Measurements from ENCODE around the gene PLEKHG2. TPM values are rescaled to one million over a fixed set of nuclear protein-coding genes. Genes with fewer than 3 reads are reported as not detected.
A peak's percentile ranks its signal among the peaks of the same experiment; 100 is the strongest.
"Not testable (repeated sequence)": the region's sequence is repeated elsewhere in the genome, so short reads cannot be mapped to it uniquely, and the experiment has no call there.

Gene PLEKHG2
- total RNA-seq = 10 to 100 TPM; 65.7 to 65.9 TPM

- peaks cover 2% of the 10 kb centered on the region for H3K27me3 Mint-ChIP-seq
- POLR2A ChIA-PET = interaction anchor here (1.0 to 2.4 kb wide), 9 partner anchors 11 to 287 kb away, joined by 3 to 69 read pairs (median 13); partner anchors contain the start of genes MED29, PAF1, PAK4 and RPS16
- peak; percentile 98 for DNase-seq
- H3K4me3 Mint-ChIP-seq = peak within 1 kb of the TSS; percentile 97
- no peaks in the 10 kb centered on the region for H3K9me3 Mint-ChIP-seq
- H3K36me3 Mint-ChIP-seq = peaks cover 26% of the 10 kb centered on the region
- H3K27ac Mint-ChIP-seq = peak within 1 kb of the TSS; percentile 98
- peak; percentile 69 for ATAC-seq (ENCODE audit: low read depth)
- H3K4me1 Mint-ChIP-seq = peaks cover 37% of the 10 kb centered on the region
These were observed at the start of gene PLEKHG2 for GRCh38 chr19:39412100-39412866. Gene PLEKHG2, plus strand, starts transcription at chr19:39412669. Its CDS starts 1,418 bp downstream, at chr19:39414087.

GRCh38 chr19:39362682-39363657, 49.5 kb upstream of the PLEKHG2 start:
- DNase-seq (no peak), ATAC-seq (ENCODE audit: low read depth) (no peak)
- no peaks in the 10 kb centered on the region for H3K27me3 Mint-ChIP-seq
- H3K36me3 Mint-ChIP-seq = peaks cover 11% of the 10 kb centered on the region
- no peak overlapping the region for H3K4me3 Mint-ChIP-seq
- H3K27ac Mint-ChIP-seq = no peak overlapping the region
- H3K4me1 Mint-ChIP-seq = peaks cover 2% of the 10 kb centered on the region
- no peaks in the 10 kb centered on the region for H3K9me3 Mint-ChIP-seq
- POLR2A ChIA-PET = interaction anchor here (1.2 kb wide), 1 partner anchor 27 kb away, joined by 3 read pairs; the partner anchor contains the start of gene GMFG

DNA sequence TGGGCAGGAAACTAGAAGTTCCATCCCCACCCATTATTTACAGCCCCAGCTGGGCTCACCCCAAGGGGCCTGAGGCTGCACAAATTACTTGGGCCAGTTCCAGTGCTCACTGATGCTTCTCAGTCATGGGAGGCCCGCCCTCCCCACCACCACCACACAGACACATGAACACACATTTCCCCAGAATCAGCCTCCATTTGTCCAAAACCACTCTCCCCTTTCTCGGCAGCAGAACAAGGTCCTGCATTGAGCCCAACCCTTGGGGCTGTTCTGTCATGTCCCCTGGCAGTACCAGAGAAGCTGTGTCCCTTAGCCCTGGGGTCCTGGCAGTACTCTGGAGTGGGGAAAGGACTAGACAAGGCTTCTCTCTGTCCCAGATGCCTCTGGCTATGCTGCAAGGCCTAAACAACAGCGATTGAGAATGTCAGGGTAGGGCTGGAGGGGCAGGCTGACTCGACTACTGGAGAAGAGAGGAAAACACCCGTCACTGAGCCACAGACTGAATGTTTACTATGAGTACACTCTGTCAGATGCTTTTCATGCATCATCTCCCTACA, 48.5 kb upstream of the PLEKHG2 start:
- DNase-seq = no peak
- Mint-ChIP-seq H3K36me3 (peaks cover 11% of the 10 kb centered on the region), H3K9me3 (no peaks in the 10 kb centered on the region), H3K4me3 (no peak overlapping the region), H3K27ac (no peak overlapping the region), H3K4me1 (peaks cover 2% of the 10 kb centered on the region), H3K27me3 (no peaks in the 10 kb centered on the region)
- no peak for ATAC-seq (ENCODE audit: low read depth)
- POLR2A ChIA-PET = no interaction called here

GRCh38 chr19:39365531-39365930, 46.9 kb upstream of the PLEKHG2 start:
- no peak for ATAC-seq (ENCODE audit: low read depth)
- Mint-ChIP-seq H3K4me1 (peaks cover 2% of the 10 kb centered on the region), H3K27ac (no peak overlapping the region), H3K36me3 (peaks cover 9% of the 10 kb centered on the region), H3K4me3 (no peak overlapping the region), H3K9me3 (no peaks in the 10 kb centered on the region), H3K27me3 (no peaks in the 10 kb centered on the region)
- POLR2A ChIA-PET = no interaction called here
- DNase-seq = no peak

GRCh38 chr19:39369200-39369599, 43.3 kb upstream of the PLEKHG2 start:
- Mint-ChIP-seq H3K4me1 (peaks cover 2% of the 10 kb centered on the region), H3K36me3 (peaks cover 12% of the 10 kb centered on the region), H3K9me3 (no peaks in the 10 kb centered on the region), H3K27me3 (no peaks in the 10 kb centered on the region), H3K27ac (no peak overlapping the region), H3K4me3 (no peak overlapping the region)
- DNase-seq (no peak), ATAC-seq (ENCODE audit: low read depth) (no peak)
- POLR2A ChIA-PET = no interaction called here

DNA sequence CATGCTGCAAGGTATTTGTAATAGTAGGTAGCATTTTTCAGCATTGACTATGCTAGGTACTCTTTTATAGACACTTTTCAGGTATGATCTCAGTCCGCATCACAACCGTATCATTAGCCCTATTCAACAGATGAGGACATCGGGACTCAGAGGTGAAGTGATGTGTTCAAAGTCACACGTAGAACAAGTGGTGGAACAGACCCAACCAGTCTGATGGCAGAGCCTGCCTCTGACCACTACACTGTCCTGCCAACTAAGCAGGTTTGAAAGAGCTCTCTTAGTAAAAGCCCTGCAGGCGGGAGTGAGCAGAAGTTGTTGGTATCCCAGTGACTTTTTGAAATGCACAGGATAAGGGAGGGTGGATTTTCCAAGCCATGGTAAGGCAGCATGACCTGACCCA, 41.7 kb upstream of the PLEKHG2 start:
- POLR2A ChIA-PET = no interaction called here
- ATAC-seq (ENCODE audit: low read depth) (no peak), DNase-seq (no peak)
- H3K4me1 Mint-ChIP-seq = peaks cover 2% of the 10 kb centered on the region
- no peak overlapping the region for H3K4me3 Mint-ChIP-seq
- H3K36me3 Mint-ChIP-seq = peaks cover 8% of the 10 kb centered on the region
- H3K9me3 Mint-ChIP-seq = no peaks in the 10 kb centered on the region
- no peaks in the 10 kb centered on the region for H3K27me3 Mint-ChIP-seq
- H3K27ac Mint-ChIP-seq = no peak overlapping the region

DNA sequence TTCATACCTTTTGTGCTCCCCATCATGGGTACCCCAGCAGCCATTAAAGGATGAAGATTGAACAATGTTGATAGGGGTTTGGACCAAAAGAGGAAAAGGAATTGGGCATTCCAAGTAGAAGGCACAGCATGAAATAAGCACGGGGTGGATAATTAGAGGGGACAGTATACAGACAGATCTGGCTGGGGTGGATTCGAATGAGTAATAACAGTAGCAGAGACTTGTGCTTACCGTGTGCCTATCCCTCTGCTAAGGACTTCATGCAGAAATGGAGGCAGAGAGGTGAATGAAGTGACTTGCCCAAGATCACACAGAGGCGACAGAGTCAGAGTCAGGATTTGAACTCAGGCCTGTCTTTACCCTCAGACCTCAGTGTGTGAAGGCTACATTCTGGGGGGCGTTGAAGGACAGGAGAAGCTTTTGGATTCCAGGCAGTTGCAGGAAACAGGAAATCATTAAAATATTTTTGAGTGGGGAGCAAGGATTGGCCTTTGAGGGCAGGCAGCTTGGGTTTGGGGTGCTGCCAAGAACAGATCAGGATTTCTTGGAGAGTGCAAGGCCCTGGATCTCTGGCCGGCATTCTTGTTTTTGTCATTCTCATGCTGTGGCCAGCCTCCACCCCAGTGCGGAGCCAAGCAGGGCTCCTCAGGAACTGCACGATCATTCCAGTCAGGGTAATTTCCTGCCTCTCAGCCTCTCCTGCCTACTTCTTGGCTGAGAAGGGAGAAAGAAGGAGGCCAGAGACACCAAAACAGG, 40.2 kb upstream of the PLEKHG2 start:
- DNase-seq (no peak), ATAC-seq (ENCODE audit: low read depth) (no peak)
- no peaks in the 10 kb centered on the region for H3K27me3 Mint-ChIP-seq
- H3K9me3 Mint-ChIP-seq = no peaks in the 10 kb centered on the region
- peaks cover 2% of the 10 kb centered on the region for H3K4me1 Mint-ChIP-seq
- H3K27ac Mint-ChIP-seq = no peak overlapping the region
- no peak overlapping the region for H3K4me3 Mint-ChIP-seq
- H3K36me3 Mint-ChIP-seq = peaks cover 9% of the 10 kb centered on the region
- POLR2A ChIA-PET = no interaction called here

DNA sequence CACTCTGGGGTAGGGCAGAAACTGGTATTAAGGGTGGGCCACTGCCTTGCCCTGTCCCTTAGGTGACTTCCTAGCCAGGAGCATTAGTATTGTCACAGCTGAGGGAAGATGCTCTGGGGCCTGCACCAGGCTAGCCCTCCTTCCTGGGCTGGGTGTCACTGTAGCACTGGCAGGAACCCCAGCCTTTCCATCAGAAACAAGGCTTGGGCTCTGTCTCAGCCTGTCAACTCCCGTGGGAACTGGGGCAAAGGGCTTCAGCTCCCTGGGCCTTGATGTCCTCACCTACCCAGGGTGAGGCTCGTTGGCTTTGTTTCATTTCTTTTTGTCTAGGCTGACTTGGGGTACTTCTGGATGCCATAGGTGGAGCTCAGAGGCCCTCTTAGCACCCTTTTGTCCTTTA, 39.5 kb upstream of the PLEKHG2 start:
- no peak overlapping the region for H3K27ac Mint-ChIP-seq
- peaks cover 11% of the 10 kb centered on the region for H3K36me3 Mint-ChIP-seq
- POLR2A ChIA-PET = interaction anchor here (0.5 kb wide), 1 partner anchor 75 kb away, joined by 5 read pairs; no protein-coding TSS in a partner anchor
- peaks cover 2% of the 10 kb centered on the region for H3K4me1 Mint-ChIP-seq
- no peaks in the 10 kb centered on the region for H3K27me3 Mint-ChIP-seq
- H3K4me3 Mint-ChIP-seq = no peak overlapping the region
- DNase-seq = no peak
- no peak for ATAC-seq (ENCODE audit: low read depth)
- H3K9me3 Mint-ChIP-seq = no peaks in the 10 kb centered on the region

GRCh38 chr19:39375929-39376328, 36.5 kb upstream of the PLEKHG2 start:
- POLR2A ChIA-PET = no interaction called here
- Mint-ChIP-seq H3K27ac (no peak overlapping the region), H3K36me3 (peaks cover 10% of the 10 kb centered on the region)

DNA sequence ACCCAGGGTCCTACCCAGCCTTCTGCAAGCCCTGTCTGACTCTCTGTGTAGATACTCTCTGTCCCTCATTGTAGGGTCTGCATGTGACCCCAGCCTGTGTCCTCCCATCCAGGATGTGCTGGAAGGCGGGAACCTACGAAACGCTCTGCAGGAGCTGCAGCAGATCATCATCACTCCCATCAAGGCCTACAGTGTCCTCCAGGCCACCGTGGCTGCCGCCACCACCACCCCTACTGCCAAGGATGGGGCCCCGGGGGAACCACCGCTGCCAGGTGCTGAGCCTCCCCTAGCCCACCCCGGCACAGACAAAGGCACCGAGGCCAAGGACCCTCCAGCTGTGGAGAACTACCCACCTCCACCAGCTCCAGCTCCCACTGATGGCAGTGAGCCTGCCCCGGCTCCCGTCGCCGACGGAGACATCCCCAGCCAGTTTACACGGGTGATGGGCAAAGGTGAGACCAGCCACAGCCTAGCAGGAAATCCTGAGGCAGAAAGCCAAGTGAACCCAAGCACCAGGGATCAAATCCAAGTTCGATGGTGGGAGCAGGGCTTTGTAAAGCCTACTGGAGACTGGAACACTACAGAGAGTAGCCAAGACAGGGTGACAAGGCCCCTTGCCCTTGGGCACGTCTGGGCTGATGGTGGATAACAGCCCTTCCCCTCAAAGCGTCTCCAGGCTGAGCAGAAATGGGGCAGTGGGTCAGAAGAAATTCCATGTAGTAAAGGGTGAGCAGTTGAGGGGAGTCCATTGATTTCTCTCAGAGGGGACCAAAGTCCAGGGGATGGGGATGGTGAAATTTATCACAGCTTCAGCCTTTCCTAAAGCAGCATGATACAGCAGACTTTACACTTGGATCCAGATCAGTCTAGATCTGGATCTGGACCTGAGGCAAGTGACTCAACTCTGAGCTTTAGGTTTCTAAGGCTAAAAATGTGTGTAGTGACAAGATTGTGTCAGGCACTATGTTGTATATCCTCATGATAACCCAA, 34.8 kb upstream of the PLEKHG2 start:
- Mint-ChIP-seq H3K27ac (no peak overlapping the region), H3K27me3 (no peaks in the 10 kb centered on the region), H3K9me3 (no peaks in the 10 kb centered on the region), H3K4me3 (no peak overlapping the region), H3K4me1 (no peaks in the 10 kb centered on the region), H3K36me3 (peaks cover 10% of the 10 kb centered on the region)
- no peak for ATAC-seq (ENCODE audit: low read depth)
- no peak for DNase-seq
- POLR2A ChIA-PET = no interaction called here

More at GRCh38 chr19:39375929-39376328, 36.5 kb upstream of the PLEKHG2 start:
- DNase-seq = no peak
- Mint-ChIP-seq H3K4me1 (peaks cover 2% of the 10 kb centered on the region), H3K27me3 (no peaks in the 10 kb centered on the region), H3K4me3 (no peak overlapping the region), H3K9me3 (no peaks in the 10 kb centered on the region)
- no peak for ATAC-seq (ENCODE audit: low read depth)

- H3K36me3 Mint-ChIP-seq; H3K4me1 Mint-ChIP-seq; H3K4me3 Mint-ChIP-seq; H3K9me3 Mint-ChIP-seq; DNase-seq; POLR2A ChIA-PET; H3K27me3 Mint-ChIP-seq; H3K27ac Mint-ChIP-seq; ATAC-seq (ENCODE audit: low read depth): not testable (repeated sequence)
These were observed 33.1 kb upstream of the PLEKHG2 start for GRCh38 chr19:39379366-39379765.

GRCh38 chr19:39379865-39380396, 32.5 kb upstream of the PLEKHG2 start:
- POLR2A ChIA-PET = no interaction called here
- H3K4me3 Mint-ChIP-seq = no peak overlapping the region
- ATAC-seq (ENCODE audit: low read depth) (no peak), DNase-seq (no peak)
- no peaks in the 10 kb centered on the region for H3K9me3 Mint-ChIP-seq
- no peak overlapping the region for H3K27ac Mint-ChIP-seq
- no peaks in the 10 kb centered on the region for H3K4me1 Mint-ChIP-seq
- H3K36me3 Mint-ChIP-seq = peaks cover 7% of the 10 kb centered on the region
- H3K27me3 Mint-ChIP-seq = no peaks in the 10 kb centered on the region

Measured in activated naive CD8-positive, alpha-beta T cell treated with anti-CD3 and anti-CD28 coated beads, Interleukin-2, amount 10 ng/mL, durations not matched to agents 7 days and 5 days (primary cell).